ENCODE results near the gene WDR38. TPM values are rescaled to one million over a fixed set of nuclear protein-coding genes. Genes with fewer than 3 reads are reported as not detected.

Gene WDR38, protein sequence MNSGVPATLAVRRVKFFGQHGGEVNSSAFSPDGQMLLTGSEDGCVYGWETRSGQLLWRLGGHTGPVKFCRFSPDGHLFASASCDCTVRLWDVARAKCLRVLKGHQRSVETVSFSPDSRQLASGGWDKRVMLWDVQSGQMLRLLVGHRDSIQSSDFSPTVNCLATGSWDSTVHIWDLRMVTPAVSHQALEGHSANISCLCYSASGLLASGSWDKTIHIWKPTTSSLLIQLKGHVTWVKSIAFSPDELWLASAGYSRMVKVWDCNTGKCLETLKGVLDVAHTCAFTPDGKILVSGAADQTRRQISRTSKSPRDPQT
- total RNA-seq, result not detected

DNA sequence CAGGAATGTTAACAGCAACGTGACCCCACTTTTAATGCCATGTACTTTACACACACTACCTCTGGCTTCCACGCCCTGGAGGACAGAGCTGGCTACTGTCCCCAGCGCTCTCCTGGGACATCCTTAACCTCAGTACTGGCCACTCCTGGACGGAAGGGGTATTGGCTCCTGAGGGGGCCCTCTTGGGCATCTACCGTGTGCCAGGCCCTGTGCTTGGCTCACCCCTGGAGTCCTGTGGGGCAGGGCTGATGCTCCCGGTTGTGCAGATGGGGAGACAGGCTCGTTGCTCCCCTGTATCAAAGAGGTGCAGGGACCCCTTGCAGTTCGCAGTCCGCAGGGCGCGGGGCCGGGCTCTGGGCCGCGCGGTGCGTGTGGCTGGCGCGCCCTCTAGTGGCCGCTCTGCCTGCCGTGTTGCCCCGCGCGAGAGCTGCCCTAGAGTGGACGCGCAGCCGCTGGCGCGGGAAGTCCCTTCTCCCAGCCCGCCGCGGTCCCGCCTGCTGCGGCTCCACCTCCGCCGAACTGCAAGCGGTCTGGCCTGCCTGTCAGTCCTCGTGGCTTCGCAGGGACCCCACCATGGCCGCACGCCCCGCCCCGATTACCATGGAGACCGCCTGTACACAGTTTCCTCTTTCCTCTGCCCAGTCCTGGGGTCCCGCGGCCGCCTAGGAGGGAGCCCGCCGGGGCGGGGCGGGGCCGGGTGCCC, at the start of gene WDR38:
TSS of gene WDR38 (plus strand) at position 632 of the 703 bp plus-strand sequence. CDS start 72 bp downstream, outside the sequence.
- TF ChIP-seq, protein P1, sequence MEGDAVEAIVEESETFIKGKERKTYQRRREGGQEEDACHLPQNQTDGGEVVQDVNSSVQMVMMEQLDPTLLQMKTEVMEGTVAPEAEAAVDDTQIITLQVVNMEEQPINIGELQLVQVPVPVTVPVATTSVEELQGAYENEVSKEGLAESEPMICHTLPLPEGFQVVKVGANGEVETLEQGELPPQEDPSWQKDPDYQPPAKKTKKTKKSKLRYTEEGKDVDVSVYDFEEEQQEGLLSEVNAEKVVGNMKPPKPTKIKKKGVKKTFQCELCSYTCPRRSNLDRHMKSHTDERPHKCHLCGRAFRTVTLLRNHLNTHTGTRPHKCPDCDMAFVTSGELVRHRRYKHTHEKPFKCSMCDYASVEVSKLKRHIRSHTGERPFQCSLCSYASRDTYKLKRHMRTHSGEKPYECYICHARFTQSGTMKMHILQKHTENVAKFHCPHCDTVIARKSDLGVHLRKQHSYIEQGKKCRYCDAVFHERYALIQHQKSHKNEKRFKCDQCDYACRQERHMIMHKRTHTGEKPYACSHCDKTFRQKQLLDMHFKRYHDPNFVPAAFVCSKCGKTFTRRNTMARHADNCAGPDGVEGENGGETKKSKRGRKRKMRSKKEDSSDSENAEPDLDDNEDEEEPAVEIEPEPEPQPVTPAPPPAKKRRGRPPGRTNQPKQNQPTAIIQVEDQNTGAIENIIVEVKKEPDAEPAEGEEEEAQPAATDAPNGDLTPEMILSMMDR (IDR thresholded peaks at IDR 0.05), result peak; percentile 100
- CTCF ChIA-PET, result interaction anchor here (0.5 to 10.3 kb wide), 51 partner anchors 10 to 448 kb away, joined by 3 to 431 read pairs (median 4); partner anchors contain the start of genes ARPC5L, NR6A1, OLFML2A and RPL35
- no peaks in the 10 kb centered on the region for H3K9me3 Mint-ChIP-seq
- H3K36me3 Mint-ChIP-seq (ENCODE audit: low read depth), result peaks cover 9% of the 10 kb centered on the region
- no peak within 1 kb of the TSS for H3K27ac Mint-ChIP-seq
- H3K4me1 Mint-ChIP-seq (ENCODE audit: low read depth), result peaks cover 20% of the 10 kb centered on the region
- intact Hi-C loops (cut with micrococcal nuclease), result loop anchor here (1.0 kb wide), 1 partner anchor 79 kb away; no protein-coding TSS in a partner anchor
- ATAC-seq, result peak; percentile 81
- peak within 1 kb of the TSS; percentile 46 for H3K4me3 Mint-ChIP-seq
- H3K27me3 Mint-ChIP-seq, result peaks cover 19% of the 10 kb centered on the region
- POLR2A ChIA-PET, result interaction anchor here (0.7 to 12.4 kb wide), 7 partner anchors 8 to 389 kb away, joined by 3 to 280 read pairs (median 5); partner anchors contain the start of genes ARPC5L, NR6A1 and RPL35
- peak; percentile 91 for DNase-seq

DNA sequence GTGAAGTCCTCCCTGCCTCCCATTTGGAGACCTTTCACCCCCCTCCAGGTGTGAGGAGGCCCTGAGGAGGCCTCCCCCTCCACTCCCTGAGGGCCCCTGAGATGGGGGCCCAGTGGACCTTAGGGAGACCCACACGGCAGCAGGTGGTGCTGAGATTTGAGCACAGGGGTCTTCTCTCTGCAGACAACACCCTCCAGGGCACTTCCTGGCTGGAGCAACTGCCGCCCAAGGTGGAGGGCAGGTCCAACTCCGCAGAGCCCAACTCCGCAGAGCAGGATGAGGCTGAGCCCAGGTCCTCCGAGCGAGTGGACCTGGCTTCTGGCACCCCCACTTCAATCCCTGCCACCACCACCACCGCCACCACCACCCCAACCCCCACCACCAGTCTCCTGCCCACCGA, 49.3 kb upstream of the WDR38 start:
- Mint-ChIP-seq H3K36me3 (ENCODE audit: low read depth) (no peaks in the 10 kb centered on the region), H3K9me3 (no peaks in the 10 kb centered on the region), H3K4me3 (no peak overlapping the region), H3K27ac (no peak overlapping the region), H3K4me1 (ENCODE audit: low read depth) (no peaks in the 10 kb centered on the region), H3K27me3 (peaks cover 4% of the 10 kb centered on the region)
- ChIA-PET CTCF (no interaction called here), POLR2A (no interaction called here)
- intact Hi-C loops (cut with micrococcal nuclease), result no loop called here
- TF ChIP-seq, protein P1 (IDR thresholded peaks at IDR 0.05), result no peak
- DNase-seq (no peak), ATAC-seq (no peak)

DNA sequence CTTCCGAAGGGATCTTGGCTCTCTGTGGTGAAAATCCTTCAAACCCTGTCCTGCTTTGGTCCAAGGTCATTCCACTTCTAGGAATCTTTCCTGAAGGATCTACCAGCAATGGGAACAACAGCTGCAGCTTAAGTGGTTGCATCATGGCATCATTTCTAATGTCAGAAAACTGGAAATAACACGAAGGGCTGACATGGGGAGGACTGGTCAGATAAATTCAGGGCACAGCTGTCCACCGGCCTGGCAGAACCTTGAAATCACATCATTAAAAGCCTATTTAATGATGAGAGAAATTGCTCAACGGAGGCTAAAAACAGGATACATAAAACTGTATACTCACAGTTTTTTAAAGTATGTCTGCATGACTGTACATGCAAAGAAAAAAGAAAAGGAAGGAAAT, 48.1 kb upstream of the WDR38 start:
- H3K9me3 Mint-ChIP-seq, result no peaks in the 10 kb centered on the region
- H3K4me1 Mint-ChIP-seq (ENCODE audit: low read depth), result no peaks in the 10 kb centered on the region
- no peaks in the 10 kb centered on the region for H3K36me3 Mint-ChIP-seq (ENCODE audit: low read depth)
- ChIA-PET CTCF (interaction anchor here (2.5 kb wide), 1 partner anchor 48 kb away, joined by 5 read pairs; the partner anchor contains the start of gene WDR38), POLR2A (no interaction called here)
- no peak overlapping the region for H3K4me3 Mint-ChIP-seq
- no peak overlapping the region for H3K27ac Mint-ChIP-seq
- peaks cover 4% of the 10 kb centered on the region for H3K27me3 Mint-ChIP-seq
- intact Hi-C loops (cut with micrococcal nuclease), result no loop called here
- DNase-seq (no peak), ATAC-seq (no peak)
- TF ChIP-seq, protein P1 (IDR thresholded peaks at IDR 0.05), result no peak

DNA sequence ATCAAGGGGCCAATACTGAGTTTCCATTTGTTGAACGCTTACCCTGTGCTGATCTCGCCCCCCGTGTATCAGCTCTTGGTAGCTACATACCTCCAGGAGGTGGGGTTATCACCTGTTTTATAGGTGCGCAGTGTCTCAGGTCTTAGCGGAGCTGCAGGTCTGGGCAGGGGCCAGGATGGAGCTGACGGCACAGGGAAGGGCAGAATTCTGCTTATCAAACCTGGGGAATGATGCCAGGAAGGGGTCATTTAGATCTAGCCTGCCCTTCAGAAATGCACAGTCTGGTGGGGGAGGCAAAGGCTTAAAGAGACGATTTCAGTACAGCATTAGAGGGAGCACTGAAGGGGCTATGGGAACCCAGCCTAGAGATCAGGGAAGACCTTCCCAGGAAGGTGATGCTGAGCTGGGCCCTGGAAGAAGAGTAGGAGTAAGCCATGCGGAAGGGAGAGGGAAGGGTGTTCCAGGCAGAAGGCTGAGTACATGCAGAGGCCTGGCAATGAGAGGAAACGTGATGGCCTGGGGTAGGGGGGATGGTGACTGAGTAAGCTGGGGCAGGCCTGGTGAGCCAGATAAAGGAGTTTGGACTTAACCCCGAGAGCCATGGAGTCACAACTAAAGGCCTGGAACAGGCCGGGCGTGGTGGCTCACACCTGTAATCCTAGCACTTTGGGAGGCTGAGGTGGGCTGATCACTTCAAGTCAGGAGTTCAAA, 44.9 kb upstream of the WDR38 start:
- no peak for ATAC-seq
- TF ChIP-seq, protein P1 (IDR thresholded peaks at IDR 0.05), result no peak
- CTCF ChIA-PET, result no interaction called here

More for the DNA sequence above, 44.9 kb upstream of the WDR38 start:
- Mint-ChIP-seq H3K9me3 (no peaks in the 10 kb centered on the region), H3K4me3 (no peak overlapping the region), H3K27ac (no peak overlapping the region), H3K36me3 (ENCODE audit: low read depth) (no peaks in the 10 kb centered on the region), H3K27me3 (peaks cover 4% of the 10 kb centered on the region), H3K4me1 (ENCODE audit: low read depth) (no peaks in the 10 kb centered on the region)
- DNase-seq, result no peak
- POLR2A ChIA-PET, result interaction anchor here (1.0 to 1.1 kb wide), 2 partner anchors 12 to 34 kb away, joined by 3 read pairs; no protein-coding TSS in a partner anchor
- intact Hi-C loops (cut with micrococcal nuclease), result no loop called here
